Activated CD8-positive, alpha-beta memory T cell treated with anti-CD3 and anti-CD28 coated beads for 1 hour (primary cell): Measurements from ENCODE around the gene DPY30.

Experiments
- DNase-seq, 2 donors: peaks; one replicate each; pipeline ENCODE4 v3.0.0-alpha.2; 2020; ENCODE audit warnings: low read depth in 1 of 2; ENCODE audit errors: extremely low read depth in 1 of 2

The DPY30 gene

DNA sequence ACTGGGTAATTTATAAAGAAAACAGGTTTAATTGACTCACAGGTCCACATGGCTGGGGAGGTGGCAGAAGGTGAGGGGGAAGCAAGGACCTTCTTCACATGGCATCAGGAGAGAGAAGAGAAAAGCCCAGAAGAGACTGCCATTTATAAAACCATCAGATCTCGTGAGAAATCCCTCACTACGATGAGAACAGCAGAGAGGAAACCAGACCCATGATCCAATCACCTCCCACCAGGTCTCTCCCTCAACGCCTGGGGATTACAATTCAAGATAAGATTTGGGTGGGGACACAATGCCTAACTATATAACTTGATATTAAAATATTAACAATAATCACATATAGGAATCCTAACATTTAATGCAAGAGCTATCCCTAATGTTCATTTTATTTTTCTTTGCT lies 60.6 kb downstream of the DPY30 start:
- DNase-seq, result no peak

GRCh38 chr2:31978436-31978835 lies 61.2 kb downstream of the DPY30 start:
- DNase-seq, result no peak
